Raji (cell line): ENCODE results near the gene LHCGR.

ENCODE experiments used
- POLR2A ChIP-seq: IDR thresholded peaks from 2 replicates; pipeline ENCODE4 v1.6.1; 2011; ENCODE audit warnings: low read depth, low read length, control low read depth; ENCODE audit not compliant: insufficient read depth

Gene LHCGR

GRCh38 chr2:48753228-48753627 lies 2.3 kb downstream of the LHCGR start:
- TF ChIP-seq POLR2A = no peak

- no peak for TF ChIP-seq POLR2A
Observed at GRCh38 chr2:48750128-48750739, 5.3 kb downstream of the LHCGR start.

- TF ChIP-seq POLR2A = no peak
Observed at GRCh38 chr2:48749291-48750127, 6.0 kb downstream of the LHCGR start.

GRCh38 chr2:48747319-48747718 lies 8.2 kb downstream of the LHCGR start:
- no peak for TF ChIP-seq POLR2A

GRCh38 chr2:48738806-48739205 lies 16.7 kb downstream of the LHCGR start:
- TF ChIP-seq POLR2A = no peak

GRCh38 chr2:48736251-48736650 lies 19.3 kb downstream of the LHCGR start:
- no peak for TF ChIP-seq POLR2A

- no peak for TF ChIP-seq POLR2A
Observed at GRCh38 chr2:48734576-48735303, 20.8 kb downstream of the LHCGR start.

GRCh38 chr2:48733067-48733503 lies 22.4 kb downstream of the LHCGR start:
- TF ChIP-seq POLR2A = no peak

GRCh38 chr2:48728840-48729239 lies 26.7 kb downstream of the LHCGR start:
- no peak for TF ChIP-seq POLR2A

GRCh38 chr2:48728295-48728694 lies 27.2 kb downstream of the LHCGR start:
- no peak for TF ChIP-seq POLR2A

- no peak for TF ChIP-seq POLR2A
Observed at GRCh38 chr2:48727560-48727959, 28.0 kb downstream of the LHCGR start.

- TF ChIP-seq POLR2A = no peak
Observed at GRCh38 chr2:48725696-48726494, 29.6 kb downstream of the LHCGR start.

- TF ChIP-seq POLR2A = no peak
Observed at GRCh38 chr2:48724278-48724677, 31.2 kb downstream of the LHCGR start.

GRCh38 chr2:48723129-48723528 lies 32.4 kb downstream of the LHCGR start:
- TF ChIP-seq POLR2A = no peak

- TF ChIP-seq POLR2A = no peak
Observed at GRCh38 chr2:48722391-48722790, 33.1 kb downstream of the LHCGR start.
